GM19035 (cell line): Measurements from ENCODE around the gene NDUFA8.

Source experiments
- ATAC-seq: cut with Tn5 transposase; IDR thresholded peaks from one replicate; pipeline ENCODE4 v1.9.1; 2021; ENCODE audit not compliant: unreplicated experiment

NDUFA8 gene

DNA sequence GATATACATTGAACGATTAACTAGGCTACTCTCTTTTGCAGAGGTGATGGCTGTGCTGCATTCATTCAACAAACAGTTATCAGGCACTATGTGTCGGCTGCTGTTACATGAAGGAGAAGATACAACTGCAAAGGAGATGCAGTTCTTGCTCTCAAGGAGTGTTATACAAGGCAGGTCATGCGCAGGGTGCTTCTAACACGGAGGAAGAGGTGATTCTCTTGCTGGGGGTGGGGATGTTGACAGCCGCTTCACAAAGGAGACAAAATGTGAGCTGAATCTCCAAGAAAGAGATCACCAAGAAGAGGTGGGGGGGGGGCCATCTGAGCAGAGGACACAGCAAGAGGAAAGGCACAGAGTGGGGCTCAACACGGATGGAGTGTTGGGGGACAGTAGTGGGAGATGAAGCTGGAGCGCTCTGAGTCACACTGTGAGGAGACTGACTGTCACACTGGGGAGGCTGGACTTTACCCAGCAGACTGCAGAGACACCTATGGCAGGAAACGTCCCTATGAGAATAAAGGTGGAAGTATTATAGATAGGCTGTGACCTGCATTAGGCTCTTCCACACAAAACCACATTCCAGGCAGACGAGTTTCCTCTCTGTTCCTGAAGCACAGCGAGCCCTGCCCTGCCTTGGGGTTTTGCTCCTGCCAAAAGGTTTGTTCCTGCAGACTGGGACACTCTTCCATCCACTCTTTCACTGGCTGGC is 20.9 kb downstream of the NDUFA8 start:
- no peak for ATAC-seq

DNA sequence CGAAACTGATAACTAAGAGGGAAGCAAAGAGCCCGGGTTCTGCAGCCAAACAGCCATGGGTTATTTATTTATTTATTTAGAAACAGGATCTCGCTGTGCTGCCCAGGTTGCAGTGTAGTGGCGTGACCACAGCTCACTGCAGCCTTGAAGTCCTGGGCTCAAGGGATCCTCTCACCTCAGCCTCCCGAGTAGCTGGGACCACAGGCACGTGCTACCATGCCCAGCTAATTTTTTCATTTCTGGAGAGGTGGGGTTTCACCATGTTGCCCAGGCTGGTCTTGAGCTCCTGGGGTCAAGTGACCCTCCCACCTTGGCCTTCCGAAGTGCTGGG is 24.1 kb downstream of the NDUFA8 start:
- no peak for ATAC-seq

DNA sequence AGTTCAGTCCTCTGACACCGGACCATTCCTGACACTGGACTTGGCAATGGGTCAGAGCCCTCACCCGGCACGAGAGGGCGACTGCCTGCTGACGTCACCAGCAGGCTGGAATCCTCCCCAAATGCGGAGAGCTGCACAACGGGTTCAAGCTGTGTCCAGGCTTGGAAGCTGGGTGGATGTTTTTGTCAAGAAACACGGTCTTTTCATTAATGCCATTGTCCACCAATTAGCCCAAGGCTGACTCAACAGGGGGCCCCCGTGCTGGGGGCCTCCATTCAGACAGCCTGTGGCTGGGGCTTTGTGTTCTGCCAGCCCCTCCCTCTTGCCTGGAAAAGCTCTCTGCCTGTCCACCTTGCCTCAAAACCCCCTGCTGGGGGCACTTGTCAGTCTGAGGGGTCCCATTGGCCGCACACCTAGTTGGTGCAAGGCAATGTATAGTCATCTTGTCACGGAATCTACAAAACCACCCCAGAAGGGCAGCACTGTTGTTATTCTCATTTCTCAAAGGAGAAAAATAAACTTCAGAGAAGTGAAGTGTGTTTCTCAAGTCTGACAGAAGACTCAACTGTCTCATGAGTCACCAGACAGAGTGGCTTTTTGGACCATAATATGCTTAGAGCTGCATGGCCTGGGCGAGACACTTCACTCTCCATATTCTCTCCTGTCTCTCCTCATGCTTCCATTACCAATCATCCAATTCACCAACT is 24.6 kb downstream of the NDUFA8 start:
- no peak for ATAC-seq

DNA sequence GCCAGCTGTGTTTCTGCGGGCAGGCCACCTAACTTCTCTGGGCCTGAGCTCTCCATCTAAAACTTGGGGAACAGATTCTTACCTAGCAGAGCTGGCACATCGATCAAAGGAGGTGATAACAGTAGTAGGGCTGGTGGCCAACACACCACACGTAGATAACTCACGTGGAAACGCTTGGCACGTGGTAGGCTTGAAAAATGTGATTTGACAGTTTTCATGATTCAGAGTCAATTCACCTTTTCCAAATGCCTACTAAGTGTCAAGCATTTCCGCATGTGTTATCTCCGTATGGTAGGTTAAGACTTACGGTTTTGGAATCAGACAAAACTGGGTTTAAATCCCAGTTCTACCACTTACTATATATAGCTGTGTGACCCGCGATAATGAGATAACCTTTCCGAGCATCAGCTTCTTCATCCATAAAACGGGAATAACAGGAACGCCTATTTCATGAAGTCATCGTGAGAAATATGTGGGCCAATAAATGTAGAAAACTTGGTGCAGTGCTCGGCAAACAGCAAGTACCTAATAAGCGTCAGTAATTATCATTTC is 25.5 kb downstream of the NDUFA8 start:
- ATAC-seq: no peak

DNA sequence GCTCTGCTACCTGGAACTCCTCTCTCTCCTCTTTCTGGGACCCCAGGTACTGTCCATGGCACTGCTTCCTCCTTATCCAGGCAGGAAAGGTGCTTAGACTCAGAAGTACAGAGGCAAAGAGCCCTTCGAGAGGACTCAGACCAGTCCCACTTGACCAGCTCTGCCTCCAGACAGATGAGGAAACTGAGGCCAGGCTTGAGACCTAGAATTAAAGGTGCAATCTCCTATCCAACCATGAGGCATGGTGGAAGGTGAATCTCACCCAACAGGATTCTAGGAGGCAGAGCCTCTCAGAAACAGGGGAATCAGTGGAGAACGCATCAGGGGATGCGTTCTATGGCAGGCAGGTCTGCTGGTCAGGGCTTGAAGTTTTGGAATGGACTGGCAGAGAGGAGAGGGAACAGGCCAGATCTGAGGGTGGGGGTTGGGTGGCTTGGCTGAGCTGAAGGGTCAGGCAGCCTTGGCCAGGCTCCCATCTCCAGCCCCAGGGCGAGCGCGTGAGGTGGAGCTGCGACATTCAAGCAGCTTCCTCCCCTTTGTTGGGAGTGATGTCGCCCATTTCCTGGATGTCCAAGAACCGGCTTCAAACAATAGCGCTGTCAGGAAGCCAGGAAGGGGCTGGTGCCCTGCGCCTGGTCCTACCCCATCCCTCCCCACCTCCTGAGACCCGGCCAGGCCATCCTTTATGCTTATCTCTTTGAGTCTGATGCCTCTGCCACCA is 26.2 kb downstream of the NDUFA8 start:
- no peak for ATAC-seq

DNA sequence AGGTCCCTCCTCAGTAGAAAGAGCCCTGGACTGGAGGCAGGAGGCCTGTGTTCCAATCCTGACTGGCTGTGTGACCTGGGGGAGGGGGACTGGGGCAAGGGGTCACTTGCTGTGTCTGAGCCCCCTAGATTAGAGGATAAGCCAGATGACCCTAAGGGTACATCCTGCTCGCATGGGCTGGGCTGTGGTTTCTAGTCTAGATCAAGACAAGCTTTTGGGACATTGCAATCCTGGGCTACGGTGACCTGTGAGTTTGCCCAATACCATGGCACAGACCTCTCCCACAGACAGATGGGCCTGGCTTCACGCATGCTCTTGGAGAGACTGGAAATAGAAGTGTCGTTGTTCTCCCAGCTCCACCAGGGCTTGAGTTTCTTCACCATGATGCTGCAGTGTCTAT is 27.0 kb downstream of the NDUFA8 start:
- ATAC-seq: no peak

DNA sequence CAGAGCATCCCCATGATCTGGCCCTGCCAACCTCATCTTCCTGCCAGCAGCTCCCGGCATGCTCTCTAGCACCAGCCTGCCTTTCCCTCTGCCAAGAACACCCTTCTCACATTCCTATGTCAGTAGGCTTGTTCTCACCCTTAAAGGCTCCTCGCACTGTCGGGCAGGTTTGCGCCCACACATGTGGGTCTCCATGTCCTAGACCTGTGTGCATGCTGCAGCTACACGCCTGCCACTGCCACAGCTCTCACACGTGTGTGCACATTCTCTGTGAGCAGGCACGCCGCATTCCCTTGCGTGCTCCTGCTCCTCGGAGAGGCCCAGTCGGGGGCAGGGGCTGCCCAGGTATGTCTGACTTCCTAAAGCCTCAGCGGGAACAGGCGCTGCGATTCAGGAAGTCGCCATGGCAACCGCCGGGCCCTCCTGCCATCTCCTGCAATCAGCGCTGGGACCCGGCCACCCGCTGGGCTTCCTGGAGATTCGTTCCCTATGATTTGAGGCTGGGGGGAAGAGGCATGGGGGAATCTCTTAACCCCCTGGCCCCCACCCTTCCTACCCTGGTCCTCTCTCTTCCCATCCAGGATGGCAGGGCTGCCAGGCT is 28.1 kb downstream of the NDUFA8 start:
- no peak for ATAC-seq

DNA sequence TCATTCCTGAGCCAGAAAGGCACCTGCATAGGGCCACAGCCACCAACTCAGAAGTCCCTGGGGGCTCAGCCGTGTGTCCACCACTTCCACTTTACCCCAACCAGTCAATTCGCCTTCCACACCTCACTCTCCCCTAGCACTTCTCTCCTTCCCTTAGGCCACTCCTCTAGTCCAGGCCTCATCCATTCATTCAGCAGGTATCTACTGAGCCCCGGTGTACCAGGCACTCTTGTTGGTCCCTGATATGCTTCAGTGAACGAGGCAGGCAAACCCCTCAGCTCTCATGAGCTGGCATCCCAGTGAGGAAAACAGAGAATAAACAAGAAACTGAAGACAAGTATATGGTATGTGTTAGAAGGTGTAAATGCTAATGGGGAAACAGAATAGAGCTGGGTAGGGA is 28.7 kb downstream of the NDUFA8 start:
- no peak for ATAC-seq

DNA sequence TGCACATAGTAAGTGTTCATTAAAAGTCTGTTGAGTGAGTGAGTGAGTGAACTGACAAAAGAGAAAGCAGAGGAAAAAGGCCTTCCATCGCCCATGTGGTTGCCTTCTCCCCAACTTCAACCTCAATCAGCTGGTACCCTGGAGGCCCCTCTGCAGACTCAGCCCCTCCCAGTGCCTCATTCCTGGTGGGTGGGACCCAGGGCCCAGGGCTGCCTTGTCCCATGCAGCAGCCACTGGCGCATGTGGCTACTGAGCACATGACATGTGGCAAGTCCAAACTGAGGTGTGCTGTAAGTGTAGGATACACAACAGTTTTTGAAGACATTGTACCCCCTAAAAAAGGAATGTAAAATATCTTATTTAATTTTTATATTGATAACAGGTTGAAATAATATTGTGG is 29.6 kb downstream of the NDUFA8 start:
- ATAC-seq: no peak

DNA sequence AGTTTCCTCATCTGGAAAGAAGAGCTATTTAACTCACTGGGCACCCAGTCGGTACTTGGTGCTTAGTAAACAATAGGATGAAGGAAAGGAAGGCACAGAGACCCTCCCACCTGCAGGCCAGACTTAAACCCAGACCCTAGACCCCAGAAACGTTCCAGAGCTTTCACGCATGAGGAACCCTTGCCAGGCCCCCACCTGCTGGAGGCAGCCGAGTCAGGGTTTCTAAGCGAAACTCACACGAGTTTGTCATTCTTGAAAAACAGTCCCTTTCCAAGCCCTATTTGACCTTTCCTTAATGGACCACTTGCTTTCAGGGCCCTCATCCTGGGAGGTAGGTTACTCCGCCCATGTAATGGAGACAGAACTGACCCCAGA is 30.6 kb downstream of the NDUFA8 start:
- ATAC-seq: no peak

DNA sequence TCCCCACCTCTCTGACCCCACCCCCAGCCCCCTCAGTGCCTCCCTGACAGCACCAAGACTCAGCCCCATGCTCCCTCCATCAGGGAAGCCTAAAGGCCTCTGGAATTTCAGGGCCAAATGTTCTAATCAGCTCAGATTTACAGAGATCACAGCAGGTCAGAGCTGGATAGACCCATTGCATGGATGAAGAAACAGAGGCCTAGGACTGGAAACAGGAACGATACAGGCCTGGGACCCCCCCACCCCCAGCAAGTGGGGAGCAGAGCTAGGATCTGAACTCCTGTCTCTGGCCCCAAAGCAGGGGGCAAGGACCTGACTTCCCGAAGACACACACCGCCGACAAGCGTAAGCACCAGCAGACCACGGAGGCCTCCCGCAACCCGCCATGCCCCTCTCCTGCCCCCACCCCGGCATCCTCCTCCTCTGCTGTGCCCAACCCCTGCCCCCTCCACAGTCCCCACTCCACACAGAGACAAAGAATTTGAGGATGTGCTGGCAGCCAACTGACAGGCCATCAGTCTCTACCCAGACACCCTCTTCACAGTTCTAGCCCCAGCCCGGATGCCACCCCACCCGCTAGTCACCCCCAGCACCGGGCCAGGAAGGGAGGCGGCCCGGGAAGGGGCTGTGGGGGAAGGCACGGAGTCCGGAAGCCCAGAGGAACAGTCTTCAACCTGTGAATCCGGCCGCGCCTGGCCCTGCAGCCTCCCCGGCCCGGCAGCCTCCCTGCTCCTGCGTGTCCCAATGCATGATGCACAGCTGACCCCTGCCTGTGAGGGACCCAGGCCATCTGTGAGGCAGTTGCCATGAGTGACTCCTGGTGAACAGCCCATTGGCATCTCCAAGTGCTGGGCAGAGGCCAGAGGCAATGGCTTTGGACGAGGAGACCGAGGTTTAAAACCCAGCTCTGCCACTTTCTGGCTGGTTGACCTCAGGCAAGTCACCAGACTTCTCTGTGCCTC is 31.3 kb downstream of the NDUFA8 start:
- no peak for ATAC-seq

DNA sequence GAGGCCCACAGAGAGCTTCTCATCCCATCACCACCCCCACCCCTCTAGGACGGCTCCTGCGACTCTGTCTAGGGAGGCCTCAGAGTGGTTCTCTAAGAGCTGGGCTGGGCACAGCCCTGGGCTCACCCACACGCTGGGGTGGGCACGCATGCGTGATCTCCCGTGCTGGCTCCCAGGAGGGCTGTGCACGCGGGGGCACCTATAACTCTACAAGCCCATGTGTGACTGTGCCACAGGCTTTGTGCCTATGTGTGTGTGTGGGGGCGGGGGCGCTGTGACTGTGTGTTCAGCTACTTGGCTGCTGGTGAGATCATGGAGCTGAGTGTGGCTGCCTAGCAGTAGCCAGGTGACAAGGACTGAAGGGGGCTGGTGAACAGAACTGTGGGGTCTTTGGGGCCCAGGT is 32.2 kb downstream of the NDUFA8 start:
- no peak for ATAC-seq

DNA sequence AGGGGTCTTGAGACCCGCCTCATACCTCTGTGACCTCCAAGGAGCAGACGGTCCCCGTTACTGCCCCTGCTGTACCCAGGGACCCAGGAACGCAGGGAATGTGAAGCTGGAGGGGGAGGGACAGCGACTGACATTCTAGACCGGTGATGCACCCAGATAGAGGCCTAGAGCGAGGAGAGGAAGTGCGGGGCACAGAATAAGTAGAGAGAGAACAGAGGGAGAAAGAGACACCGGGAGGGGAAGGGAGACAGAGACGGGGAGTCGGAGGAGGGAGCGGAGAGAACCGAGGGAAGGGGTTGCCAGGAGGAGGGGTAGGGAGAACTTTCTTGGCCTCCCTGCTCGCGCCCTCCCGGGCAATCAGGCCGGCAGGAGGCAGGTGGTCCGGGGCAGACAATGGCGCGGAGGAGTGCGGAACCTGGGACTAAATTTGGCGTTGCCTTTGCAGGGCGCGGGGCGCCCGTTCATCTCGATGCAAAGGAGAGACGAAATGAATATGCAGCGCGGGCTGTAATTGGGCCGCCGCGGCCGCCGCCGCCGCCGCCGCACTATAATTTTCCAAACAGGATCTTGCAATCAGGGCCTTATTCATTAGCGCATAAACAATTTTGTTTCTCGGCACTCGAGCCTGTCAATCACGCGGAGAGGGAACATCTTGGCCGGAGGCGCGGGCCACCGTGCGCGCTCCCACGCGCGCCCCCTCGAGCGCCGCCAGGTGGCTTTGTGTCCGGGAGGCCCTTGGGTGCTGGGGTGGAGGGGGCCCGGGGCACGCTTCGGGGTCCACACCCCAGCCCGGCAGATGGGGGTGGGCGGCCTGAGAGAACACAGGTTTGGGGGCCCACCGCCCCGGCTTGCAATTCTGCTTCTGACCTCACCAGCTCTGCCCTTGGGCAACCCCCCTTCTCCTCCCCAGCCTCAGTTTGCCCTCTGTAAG is 33.0 kb downstream of the NDUFA8 start:
- no peak for ATAC-seq

DNA sequence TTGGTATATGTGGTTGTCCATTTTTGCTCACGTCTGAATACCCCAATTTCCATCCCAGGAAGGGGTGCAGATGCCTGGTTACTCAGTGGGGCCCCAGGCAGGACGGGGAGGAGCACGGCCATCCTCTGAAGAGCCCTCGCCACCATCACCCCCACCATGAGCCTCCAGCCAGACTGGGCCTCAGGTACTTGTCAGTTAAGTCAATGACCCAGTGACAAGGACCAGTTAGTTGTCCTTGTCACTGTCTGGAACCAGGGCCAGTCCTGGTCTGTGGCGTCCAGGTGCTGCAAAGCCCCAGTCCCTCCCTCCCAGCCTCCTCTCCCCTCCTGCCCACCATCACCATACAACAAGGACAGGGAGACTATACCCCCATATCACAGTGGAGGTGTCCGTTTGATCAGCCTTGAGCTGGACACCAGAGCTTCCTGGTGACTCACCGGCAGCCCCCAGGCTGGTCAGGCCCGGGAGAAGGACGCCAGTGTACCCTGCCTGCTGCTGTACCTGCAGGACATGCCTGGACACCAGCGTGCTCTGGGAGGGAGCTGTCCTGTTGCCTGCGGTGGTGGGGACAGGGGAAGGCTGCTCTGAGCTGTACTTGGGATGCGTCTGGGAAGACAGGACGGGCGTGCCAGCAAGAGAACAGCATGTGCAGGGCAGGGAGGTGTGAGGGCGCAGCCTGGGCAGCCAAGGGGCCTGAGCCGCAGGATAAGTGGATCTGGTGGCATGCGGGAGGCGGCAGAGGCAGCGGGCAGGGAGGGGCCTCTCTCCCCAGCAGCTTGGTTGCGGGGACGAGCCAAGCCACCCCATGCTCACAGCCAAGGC is 33.9 kb downstream of the NDUFA8 start:
- ATAC-seq: no peak

DNA sequence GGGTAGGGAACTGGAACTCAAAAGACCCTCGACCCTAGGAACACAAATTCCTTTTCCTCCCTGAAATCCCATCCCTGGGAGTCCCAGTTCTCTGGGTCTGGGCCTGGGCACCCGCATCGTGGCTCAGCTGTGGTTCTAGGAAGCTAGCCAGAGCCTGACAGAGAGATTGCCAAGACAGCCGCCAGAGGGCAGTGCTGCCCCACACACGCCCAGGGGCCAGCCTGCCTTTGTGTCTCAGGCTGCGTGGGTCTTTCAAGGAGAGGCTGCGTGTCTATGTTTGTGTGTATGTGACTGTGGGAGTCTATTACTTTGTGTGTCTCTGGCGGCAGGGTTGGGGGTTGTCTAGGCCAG is 34.4 kb downstream of the NDUFA8 start:
- peak; percentile 64 for ATAC-seq

DNA sequence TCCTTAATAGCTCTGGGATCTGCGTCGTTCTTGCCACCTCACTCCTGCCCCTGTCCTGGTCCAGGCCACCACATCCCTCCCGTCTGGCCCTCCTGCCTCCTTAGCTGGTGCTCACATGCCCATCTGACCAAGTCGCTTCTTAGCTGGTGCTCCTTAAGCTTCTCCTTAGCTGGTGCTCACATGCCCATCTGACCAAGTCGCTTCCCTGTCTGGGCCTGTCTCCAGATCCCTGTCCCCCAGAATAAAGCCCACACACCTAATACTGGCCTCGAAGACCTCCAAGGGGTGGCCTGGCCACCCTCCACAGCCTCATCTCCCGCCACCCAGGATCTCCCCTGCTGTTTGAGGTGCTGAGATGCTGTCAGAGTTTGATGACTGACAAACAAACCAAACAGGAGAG is 35.1 kb downstream of the NDUFA8 start:
- ATAC-seq: no peak

DNA sequence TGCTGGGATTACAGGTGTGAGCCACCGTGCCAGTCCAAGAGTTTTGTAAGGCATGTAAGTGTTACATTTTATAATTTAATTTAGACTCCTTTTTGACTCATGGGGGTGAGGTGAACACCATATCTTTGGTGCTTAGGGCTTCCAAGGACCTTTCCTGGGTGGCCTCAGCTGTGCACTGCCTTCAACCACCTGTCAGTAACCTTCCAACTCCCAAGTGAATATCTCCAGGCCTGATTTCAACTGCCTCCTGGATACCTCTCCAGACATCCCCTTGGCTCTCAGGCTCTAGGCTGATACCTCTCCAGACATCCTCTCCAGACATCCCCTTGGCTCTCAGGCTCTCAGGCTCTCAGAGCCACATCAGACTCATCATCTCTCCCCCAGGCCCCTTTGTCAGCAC is 35.5 kb downstream of the NDUFA8 start:
- no peak for ATAC-seq

DNA sequence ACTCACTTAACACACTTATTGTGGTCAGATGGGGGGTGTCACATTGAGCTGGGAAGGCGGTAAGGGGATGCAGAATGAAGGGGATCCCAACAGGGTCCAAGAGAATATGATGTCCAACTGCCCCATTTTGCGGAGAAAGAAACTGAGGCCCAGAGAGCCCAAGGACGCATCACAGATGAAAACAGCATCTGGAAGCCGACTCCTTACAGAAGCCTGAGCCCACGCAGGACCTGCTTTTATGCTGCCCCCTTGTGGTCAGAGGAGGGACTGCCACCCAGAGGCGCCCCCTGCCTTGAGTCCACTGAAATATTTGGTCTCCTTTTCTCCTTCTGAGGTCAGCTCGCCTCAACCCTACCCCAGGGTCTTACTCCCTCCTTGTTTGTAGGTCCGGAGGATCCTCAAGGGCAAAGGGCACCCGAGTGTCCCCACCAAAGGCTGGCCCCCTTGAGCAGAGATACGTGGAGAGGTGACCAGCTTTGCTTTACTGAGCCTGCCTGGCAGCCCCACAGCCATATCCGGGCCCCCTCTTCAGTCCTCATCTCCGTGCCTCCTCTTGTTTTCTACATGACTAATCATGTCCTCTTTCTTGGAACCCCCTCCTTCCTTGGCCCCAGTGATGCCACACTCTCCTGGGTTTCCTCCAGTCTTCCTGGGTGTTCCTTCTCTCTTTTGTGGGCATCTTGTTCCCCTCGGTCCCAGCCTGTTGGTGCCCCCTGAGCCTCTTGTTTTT is 36.5 kb downstream of the NDUFA8 start:
- ATAC-seq: peak; percentile 52
